HCEC 1CT (cell line): Measurements from ENCODE around the gene GABRE.
"Not testable (repeated sequence)": the region's sequence is repeated elsewhere in the genome, so short reads cannot be mapped to it uniquely, and the experiment has no call there.

Experiments used
- DNase-seq: peaks from one replicate; pipeline ENCODE4 v3.0.0-alpha.2; 2017

GABRE gene

GRCh38 chrX:151962034-151962433, 12.4 kb downstream of the GABRE start:
- no peak for DNase-seq

DNA sequence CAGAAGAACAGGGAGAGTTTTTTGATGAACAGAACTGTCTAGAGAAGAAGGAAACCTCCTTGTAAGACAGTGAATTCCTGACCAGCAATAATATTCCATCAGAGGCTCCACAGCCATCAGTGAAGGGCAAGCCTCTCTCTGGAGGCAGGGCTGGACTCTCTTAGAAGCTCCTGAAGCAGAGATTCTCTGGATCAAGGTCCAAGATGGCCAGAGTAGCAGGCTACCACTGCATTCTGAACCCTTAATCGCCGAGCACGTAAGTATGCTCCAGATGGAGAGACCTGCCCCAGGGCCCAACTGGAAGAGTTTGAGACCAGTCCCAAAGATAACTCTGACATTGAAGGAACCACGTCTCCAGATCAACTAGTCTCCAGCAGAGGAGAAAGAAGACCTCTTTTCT, 16.4 kb downstream of the GABRE start:
- DNase-seq, result no peak

DNA sequence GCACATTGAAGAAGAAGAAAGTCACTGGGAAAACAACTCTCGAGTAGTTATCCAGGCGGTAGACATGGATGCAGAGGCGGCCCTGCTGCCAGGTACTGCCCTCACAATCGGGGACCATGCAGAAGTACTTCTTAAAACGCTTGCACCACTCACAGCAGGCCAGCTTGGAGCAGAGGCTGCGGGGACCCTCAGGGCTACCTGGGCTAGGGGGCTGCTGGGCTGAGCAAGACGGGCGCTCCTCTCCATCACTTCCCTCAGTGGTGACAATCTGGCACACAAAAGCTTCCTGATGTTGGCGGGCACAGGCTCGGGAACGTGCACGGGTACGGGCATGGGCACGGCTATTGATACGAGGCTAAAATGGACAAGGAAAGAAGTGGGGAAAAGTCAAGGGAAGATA, 19.7 kb downstream of the GABRE start:
- no peak for DNase-seq

- no peak for DNase-seq
These were observed 36.3 kb downstream of the GABRE start for GRCh38 chrX:151938172-151938571.

- DNase-seq, result no peak
These were observed 39.1 kb downstream of the GABRE start for GRCh38 chrX:151935358-151935757.

DNA sequence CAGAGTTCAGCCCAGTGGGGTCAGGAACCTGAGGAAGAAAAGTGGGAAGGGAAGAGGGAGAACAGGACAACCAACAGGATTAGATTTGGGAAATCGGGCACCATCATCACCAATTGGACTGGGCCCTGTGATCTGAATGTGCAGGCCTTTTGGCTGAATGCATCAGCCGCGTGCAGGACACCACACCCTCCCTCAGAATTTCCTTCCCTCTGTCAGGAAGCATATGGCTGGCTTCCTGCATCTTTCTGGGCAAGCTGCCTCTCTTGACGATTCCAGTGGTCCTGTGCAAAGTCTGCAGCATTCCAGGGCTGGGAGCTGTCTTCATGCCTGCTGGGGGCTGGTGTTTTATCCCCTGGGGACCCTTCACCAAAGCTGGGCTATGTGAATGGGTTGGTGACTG, 45.4 kb downstream of the GABRE start:
- DNase-seq, result no peak

- no peak for DNase-seq
These were observed 50.8 kb downstream of the GABRE start for GRCh38 chrX:151923648-151924047.

- DNase-seq, result no peak
These were observed 51.8 kb downstream of the GABRE start for GRCh38 chrX:151922692-151923091.

DNA sequence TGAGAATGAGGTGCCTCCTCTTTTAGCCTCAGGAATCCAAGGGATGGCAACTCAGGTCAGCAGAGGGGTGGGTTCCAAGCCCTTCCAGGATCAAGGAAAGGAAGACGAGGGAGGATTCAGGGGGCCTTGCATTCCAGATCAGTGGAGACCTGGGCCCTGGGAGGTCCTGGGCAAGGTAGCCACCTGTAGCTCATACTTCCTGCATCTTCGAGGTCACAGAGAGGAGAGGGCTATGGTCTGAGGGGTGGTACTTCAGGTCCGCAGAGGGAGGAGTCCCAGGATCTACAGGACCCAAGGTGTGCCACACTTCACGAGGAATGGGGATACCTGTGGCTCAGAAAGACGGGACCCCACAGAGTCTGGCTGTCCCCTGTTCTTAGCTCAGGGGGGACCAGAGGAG, 52.6 kb downstream of the GABRE start:
- DNase-seq, result no peak

- no peak for DNase-seq
These were observed 53.2 kb downstream of the GABRE start for GRCh38 chrX:151921292-151921691.

GRCh38 chrX:151920530-151920929, 53.9 kb downstream of the GABRE start:
- no peak for DNase-seq

DNA sequence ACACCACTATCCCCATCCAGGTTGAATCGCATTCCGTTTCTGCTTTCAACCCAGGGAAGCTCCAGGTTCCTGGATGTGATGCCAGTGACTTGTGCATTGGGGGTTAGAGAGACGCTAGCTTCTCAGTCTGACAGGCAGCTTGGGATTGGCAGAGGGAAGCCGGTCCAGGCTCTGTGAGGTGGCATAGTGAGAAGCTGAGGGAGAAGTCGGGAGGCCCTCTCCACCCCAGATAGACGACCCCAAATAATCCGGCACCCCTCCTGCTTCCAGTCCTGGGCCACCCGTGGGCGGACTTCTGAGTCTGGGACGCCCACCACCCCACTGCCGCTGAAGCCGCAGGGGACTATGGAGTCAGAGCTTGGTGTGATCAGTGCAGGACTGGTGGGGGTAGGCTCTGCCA, 54.4 kb downstream of the GABRE start:
- no peak for DNase-seq

GRCh38 chrX:151919610-151920009, 54.9 kb downstream of the GABRE start:
- DNase-seq, result no peak

- DNase-seq, result not testable (repeated sequence)
These were observed 55.7 kb downstream of the GABRE start for GRCh38 chrX:151918736-151919135.

DNA sequence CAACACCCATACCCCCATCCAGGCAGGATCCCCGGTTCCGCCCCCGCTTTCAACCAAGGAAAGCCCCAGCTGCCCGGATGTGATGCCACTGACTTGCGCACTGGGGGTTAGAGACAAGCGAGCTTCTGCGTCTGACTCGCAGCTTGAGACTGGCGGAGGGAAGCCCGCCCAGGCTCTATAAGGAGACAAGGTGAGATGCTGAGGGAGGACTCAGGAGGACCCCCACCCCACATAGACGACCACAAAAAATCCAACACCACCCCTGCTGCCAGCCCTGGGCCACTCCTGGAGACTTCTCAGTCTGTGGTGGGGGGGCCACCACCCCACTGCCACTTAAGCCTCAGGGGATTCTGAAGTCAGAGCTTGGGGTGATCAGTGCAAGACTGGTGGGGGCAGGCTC, 61.7 kb downstream of the GABRE start, which contains the start of gene MAGEA4:
MAGEA4 (plus strand) TSS at position 110 of the 400 bp plus-strand sequence. CDS start 10,776 bp downstream, outside the sequence.
- no peak for DNase-seq

- DNase-seq, result no peak
These were observed 62.3 kb downstream of the GABRE start for GRCh38 chrX:151912221-151912620.

DNA sequence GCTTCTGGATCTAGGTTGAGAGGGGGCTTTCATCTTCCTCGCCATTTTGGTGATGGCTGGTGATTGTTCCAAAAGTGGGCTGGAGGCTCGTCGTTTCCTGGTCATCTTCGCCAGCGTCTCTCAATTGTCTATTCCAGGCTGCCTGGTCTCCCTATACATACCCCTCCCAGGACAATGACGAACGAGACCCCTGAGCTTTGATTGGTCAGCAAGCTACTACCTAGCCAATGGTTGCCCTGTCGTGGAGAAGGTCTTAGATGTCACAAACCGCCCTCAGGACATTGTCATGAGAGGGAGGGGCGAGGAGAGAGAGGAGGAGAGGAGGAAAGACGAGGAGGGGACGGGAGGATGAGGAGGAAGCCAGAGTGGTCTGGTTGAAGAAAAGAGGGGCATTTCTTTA, 69.5 kb downstream of the GABRE start:
- no peak for DNase-seq
